GM23338 (cell line): Measurements from ENCODE around the gene SORBS1.

ENCODE experiments used
- CREB1 ChIP-seq: fragments of 250-450 bp; sonication (Bioruptor Pico); IDR thresholded peaks from 2 replicates; pipeline ENCODE4 v1.5.0; 2020; ENCODE audit warnings: low read depth, mild to moderate bottlenecking, moderate library complexity
- EZH2 ChIP-seq: fragments of 200-600 bp; sonication (generic); IDR thresholded peaks from one replicate; pipeline ENCODE4 v1.8.0; 2017; ENCODE audit warnings: antibody characterized with exemption, mild to moderate bottlenecking, low read depth; ENCODE audit not compliant: unreplicated experiment
- EZH2phosphoT487 ChIP-seq: fragments of 200-600 bp; sonication (generic); IDR thresholded peaks from one replicate; pipeline ENCODE4 v1.8.1; 2018; ENCODE audit warnings: antibody characterized with exemption; ENCODE audit not compliant: unreplicated experiment
- JUNB ChIP-seq: IDR thresholded peaks from one replicate; pipeline ENCODE4 v1.6.1; 2016; ENCODE audit warnings: antibody characterized with exemption; ENCODE audit not compliant: unreplicated experiment
- NANOG ChIP-seq: IDR thresholded peaks from 2 replicates; pipeline ENCODE4 v1.6.1; 2016; ENCODE audit warnings: antibody characterized with exemption, borderline replicate concordance
- POLR2AphosphoS5 ChIP-seq: IDR thresholded peaks from 2 replicates; pipeline ENCODE4 v1.6.1; 2016; ENCODE audit warnings: antibody characterized with exemption, low read depth
- ZNF114 ChIP-seq: fragments of 250-450 bp; sonication (Bioruptor Pico); IDR thresholded peaks from 2 replicates; pipeline ENCODE4 v1.5.0; 2020; ENCODE audit warnings: mild to moderate bottlenecking, moderate library complexity
- ZNF331 ChIP-seq: fragments of 250-450 bp; sonication (Bioruptor Pico); IDR thresholded peaks from 2 replicates; pipeline ENCODE4 v1.5.0; 2020; ENCODE audit warnings: low read depth, mild to moderate bottlenecking, moderate library complexity
- TF ChIP-seq, protein P1 (sequence below), 2 experiments: fragments of 200-600 bp in 1 of 2; sonication (generic) in 1 of 2; conservative IDR thresholded peaks; 2 replicates each; pipeline versions ENCODE4 v1.5.1 to v1.6.1; 2016 to 2017; ENCODE audit warnings: antibody characterized with exemption in 2 of 2, low read depth in 2 of 2, mild to moderate bottlenecking in 2 of 2, moderate library complexity in 1 of 2
- TF ChIP-seq, protein P2 (sequence below): IDR thresholded peaks from one replicate; pipeline ENCODE4 v1.6.1; 2018; ENCODE audit warnings: antibody characterized with exemption; ENCODE audit not compliant: unreplicated experiment
- TF ChIP-seq, protein P3 (sequence below): IDR thresholded peaks from 2 replicates; pipeline ENCODE4 v1.6.1; 2016; ENCODE audit warnings: antibody characterized with exemption

DNA sequence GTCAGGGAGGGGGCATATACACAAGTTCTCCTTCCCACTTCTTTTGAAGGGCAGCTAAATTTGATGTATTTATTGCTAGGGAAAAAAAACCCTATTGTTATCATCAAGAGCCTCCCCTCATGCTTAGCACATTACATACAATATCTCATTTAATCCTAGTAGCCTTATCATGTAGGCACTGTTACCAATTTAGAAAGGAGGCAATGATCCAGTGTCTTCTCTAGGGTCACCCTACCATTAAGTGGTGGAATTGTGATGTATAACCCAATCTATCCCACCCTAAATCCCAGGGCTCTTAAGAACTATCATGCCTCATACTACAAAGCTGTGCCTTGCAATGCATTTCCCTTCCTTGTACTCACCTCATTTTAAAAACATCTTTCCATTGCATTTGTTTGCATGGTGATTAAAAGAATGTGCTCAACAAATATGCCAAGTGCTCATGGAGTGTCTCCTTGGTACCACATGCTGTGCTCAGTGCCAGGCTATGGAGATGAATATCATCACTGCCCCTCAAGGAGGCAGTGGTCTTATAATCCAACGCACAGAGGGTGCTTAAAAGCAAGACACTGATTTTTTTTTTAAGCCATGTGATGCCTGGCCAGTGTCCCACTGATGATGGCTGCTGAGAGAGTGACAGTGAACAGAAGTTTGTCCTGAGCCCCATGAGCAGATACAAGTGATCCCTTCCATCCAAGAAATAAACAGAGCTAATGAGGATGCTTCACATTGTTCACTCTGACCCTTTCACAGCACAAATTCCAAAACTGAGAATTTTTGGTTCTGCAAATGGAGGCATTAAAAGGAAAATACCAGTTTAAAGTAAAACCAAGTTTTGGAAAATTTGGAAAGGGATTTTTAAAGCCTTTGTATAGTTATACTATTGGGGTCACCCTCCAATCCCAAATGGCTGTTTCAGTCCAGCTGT lies 98.2 kb downstream of the SORBS1 start:
- TF ChIP-seq, protein P1, sequence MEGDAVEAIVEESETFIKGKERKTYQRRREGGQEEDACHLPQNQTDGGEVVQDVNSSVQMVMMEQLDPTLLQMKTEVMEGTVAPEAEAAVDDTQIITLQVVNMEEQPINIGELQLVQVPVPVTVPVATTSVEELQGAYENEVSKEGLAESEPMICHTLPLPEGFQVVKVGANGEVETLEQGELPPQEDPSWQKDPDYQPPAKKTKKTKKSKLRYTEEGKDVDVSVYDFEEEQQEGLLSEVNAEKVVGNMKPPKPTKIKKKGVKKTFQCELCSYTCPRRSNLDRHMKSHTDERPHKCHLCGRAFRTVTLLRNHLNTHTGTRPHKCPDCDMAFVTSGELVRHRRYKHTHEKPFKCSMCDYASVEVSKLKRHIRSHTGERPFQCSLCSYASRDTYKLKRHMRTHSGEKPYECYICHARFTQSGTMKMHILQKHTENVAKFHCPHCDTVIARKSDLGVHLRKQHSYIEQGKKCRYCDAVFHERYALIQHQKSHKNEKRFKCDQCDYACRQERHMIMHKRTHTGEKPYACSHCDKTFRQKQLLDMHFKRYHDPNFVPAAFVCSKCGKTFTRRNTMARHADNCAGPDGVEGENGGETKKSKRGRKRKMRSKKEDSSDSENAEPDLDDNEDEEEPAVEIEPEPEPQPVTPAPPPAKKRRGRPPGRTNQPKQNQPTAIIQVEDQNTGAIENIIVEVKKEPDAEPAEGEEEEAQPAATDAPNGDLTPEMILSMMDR (conservative IDR thresholded peaks at IDR 0.05; ENCODE audit: low read depth in 2 of 2), result no peak
- no peak for TF ChIP-seq POLR2AphosphoS5
- no peak for TF ChIP-seq EZH2
- TF ChIP-seq, protein P2, sequence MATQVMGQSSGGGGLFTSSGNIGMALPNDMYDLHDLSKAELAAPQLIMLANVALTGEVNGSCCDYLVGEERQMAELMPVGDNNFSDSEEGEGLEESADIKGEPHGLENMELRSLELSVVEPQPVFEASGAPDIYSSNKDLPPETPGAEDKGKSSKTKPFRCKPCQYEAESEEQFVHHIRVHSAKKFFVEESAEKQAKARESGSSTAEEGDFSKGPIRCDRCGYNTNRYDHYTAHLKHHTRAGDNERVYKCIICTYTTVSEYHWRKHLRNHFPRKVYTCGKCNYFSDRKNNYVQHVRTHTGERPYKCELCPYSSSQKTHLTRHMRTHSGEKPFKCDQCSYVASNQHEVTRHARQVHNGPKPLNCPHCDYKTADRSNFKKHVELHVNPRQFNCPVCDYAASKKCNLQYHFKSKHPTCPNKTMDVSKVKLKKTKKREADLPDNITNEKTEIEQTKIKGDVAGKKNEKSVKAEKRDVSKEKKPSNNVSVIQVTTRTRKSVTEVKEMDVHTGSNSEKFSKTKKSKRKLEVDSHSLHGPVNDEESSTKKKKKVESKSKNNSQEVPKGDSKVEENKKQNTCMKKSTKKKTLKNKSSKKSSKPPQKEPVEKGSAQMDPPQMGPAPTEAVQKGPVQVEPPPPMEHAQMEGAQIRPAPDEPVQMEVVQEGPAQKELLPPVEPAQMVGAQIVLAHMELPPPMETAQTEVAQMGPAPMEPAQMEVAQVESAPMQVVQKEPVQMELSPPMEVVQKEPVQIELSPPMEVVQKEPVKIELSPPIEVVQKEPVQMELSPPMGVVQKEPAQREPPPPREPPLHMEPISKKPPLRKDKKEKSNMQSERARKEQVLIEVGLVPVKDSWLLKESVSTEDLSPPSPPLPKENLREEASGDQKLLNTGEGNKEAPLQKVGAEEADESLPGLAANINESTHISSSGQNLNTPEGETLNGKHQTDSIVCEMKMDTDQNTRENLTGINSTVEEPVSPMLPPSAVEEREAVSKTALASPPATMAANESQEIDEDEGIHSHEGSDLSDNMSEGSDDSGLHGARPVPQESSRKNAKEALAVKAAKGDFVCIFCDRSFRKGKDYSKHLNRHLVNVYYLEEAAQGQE, result no peak
- TF ChIP-seq JUNB, result no peak
- TF ChIP-seq EZH2phosphoT487, result no peak
- TF ChIP-seq CREB1 (CRISPR knock-in tag), result no peak
- TF ChIP-seq NANOG, result no peak
- TF ChIP-seq ZNF114 (CRISPR knock-in tag), result no peak
- TF ChIP-seq, protein P3, sequence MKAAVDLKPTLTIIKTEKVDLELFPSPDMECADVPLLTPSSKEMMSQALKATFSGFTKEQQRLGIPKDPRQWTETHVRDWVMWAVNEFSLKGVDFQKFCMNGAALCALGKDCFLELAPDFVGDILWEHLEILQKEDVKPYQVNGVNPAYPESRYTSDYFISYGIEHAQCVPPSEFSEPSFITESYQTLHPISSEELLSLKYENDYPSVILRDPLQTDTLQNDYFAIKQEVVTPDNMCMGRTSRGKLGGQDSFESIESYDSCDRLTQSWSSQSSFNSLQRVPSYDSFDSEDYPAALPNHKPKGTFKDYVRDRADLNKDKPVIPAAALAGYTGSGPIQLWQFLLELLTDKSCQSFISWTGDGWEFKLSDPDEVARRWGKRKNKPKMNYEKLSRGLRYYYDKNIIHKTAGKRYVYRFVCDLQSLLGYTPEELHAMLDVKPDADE, result no peak
- no peak for TF ChIP-seq ZNF331 (CRISPR knock-in tag)
